GM23338 (cell line): ENCODE results near the gene C1orf21. TPM values are rescaled to one million over a fixed set of nuclear protein-coding genes. Genes with fewer than 3 reads are reported as not detected.

Source experiments
- ATAC-seq: fragments of 200-7000 bp; cut with Tn5 transposase; 3 replicates; pipeline ENCODE4 v1.9.1; 2020
- DNase-seq: peaks from one replicate; pipeline ENCODE4 v3.0.0-alpha.2; 2015; ENCODE audit warnings: low spot score
- H2AFZ ChIP-seq: fragments of 200-600 bp; sonication (generic); 2 replicates; pipeline ENCODE4 v1.8.0; 2016; ENCODE audit warnings: antibody characterized with exemption, mild to moderate bottlenecking, moderate library complexity
- H3F3A ChIP-seq: fragments of 200-600 bp; sonication (generic); replicated peaks from 2 replicates; pipeline ENCODE4 v1.8.0; 2017; ENCODE audit warnings: antibody characterized with exemption, mixed run types, low read depth
- H3K27ac ChIP-seq: fragments of 200-600 bp; sonication (generic); 2 replicates; pipeline ENCODE4 v1.6.1; 2016; ENCODE audit warnings: low read depth
- H3K27me3 ChIP-seq: fragments of 200-600 bp; sonication (generic); 2 replicates; pipeline ENCODE4 v1.8.0; 2016; ENCODE audit warnings: mild to moderate bottlenecking, mixed run types, moderate library complexity; ENCODE audit not compliant: insufficient read depth
- H3K36me3 ChIP-seq: fragments of 200-600 bp; sonication (generic); 2 replicates; pipeline ENCODE4 v1.8.0; 2016; ENCODE audit warnings: mild to moderate bottlenecking; ENCODE audit not compliant: insufficient read depth
- H3K4me1 ChIP-seq: fragments of 200-600 bp; sonication (generic); 2 replicates; pipeline ENCODE4 v1.8.0; 2016; ENCODE audit warnings: mild to moderate bottlenecking, moderate library complexity; ENCODE audit not compliant: insufficient read depth
- H3K4me2 ChIP-seq: fragments of 200-600 bp; sonication (generic); 2 replicates; pipeline ENCODE4 v1.7.1; 2017; ENCODE audit warnings: mixed run types
- H3K4me3 ChIP-seq: fragments of 200-600 bp; sonication (generic); 2 replicates; pipeline ENCODE4 v1.6.1; 2016; ENCODE audit warnings: mixed run types
- H3K79me2 ChIP-seq: fragments of 200-600 bp; sonication (generic); replicated peaks from 2 replicates; pipeline ENCODE4 v1.8.0; 2017; ENCODE audit warnings: mild to moderate bottlenecking; ENCODE audit not compliant: insufficient read depth
- H3K9me2 ChIP-seq: fragments of 200-600 bp; sonication (generic); 2 replicates; pipeline ENCODE4 v1.8.0; 2017; ENCODE audit not compliant: insufficient read depth
- H4K20me1 ChIP-seq: fragments of 200-600 bp; sonication (generic); replicated peaks from 2 replicates; pipeline ENCODE4 v1.8.0; 2017; ENCODE audit warnings: mild to moderate bottlenecking; ENCODE audit not compliant: insufficient read depth
- H3K27ac Mint-ChIP-seq: 2 replicates; pipeline ENCODE4 v1.8.0; 2020; ENCODE audit warnings: inconsistent platforms, mild to moderate bottlenecking, moderate library complexity, mixed read lengths
- H3K27me3 Mint-ChIP-seq: 3 replicates; pipeline ENCODE4 v1.8.0; 2022; ENCODE audit warnings: low read depth, mild to moderate bottlenecking, moderate library complexity, mixed read lengths, inconsistent platforms; ENCODE audit not compliant: insufficient read depth, poor library complexity
- H3K36me3 Mint-ChIP-seq: 3 replicates; pipeline ENCODE4 v1.8.0; 2021; ENCODE audit warnings: low read depth, mild to moderate bottlenecking, inconsistent platforms, moderate library complexity, mixed read lengths
- H3K4me1 Mint-ChIP-seq: 3 replicates; pipeline ENCODE4 v1.8.0; 2020; ENCODE audit warnings: mild to moderate bottlenecking, inconsistent platforms, mixed read lengths
- H3K4me3 Mint-ChIP-seq: 3 replicates; pipeline ENCODE4 v1.8.0; 2021; ENCODE audit warnings: moderate library complexity, mild to moderate bottlenecking, inconsistent platforms, mixed read lengths
- H3K9me3 Mint-ChIP-seq: 3 replicates; pipeline ENCODE4 v1.8.0; 2020; ENCODE audit warnings: moderate library complexity, mild to moderate bottlenecking, inconsistent platforms, mixed read lengths
- EZH2 ChIP-seq: fragments of 200-600 bp; sonication (generic); IDR thresholded peaks from one replicate; pipeline ENCODE4 v1.8.0; 2017; ENCODE audit warnings: antibody characterized with exemption, mild to moderate bottlenecking, low read depth; ENCODE audit not compliant: unreplicated experiment
- NANOG ChIP-seq: IDR thresholded peaks from 2 replicates; pipeline ENCODE4 v1.6.1; 2016; ENCODE audit warnings: antibody characterized with exemption, borderline replicate concordance
- POLR2AphosphoS5 ChIP-seq: IDR thresholded peaks from 2 replicates; pipeline ENCODE4 v1.6.1; 2016; ENCODE audit warnings: antibody characterized with exemption, low read depth
- REST ChIP-seq: IDR thresholded peaks from one replicate; pipeline ENCODE4 v1.6.1; 2018; ENCODE audit warnings: antibody characterized with exemption; ENCODE audit not compliant: unreplicated experiment
- ZNF331 ChIP-seq: fragments of 250-450 bp; sonication (Bioruptor Pico); IDR thresholded peaks from 2 replicates; pipeline ENCODE4 v1.5.0; 2020; ENCODE audit warnings: low read depth, mild to moderate bottlenecking, moderate library complexity
- ZNF462 ChIP-seq: fragments of 250-450 bp; sonication (Bioruptor Pico); IDR thresholded peaks from 2 replicates; pipeline ENCODE4 v1.5.0; 2020; ENCODE audit warnings: mild to moderate bottlenecking, moderate library complexity
- polyA plus RNA-seq: library from polyadenylated mRNA; unstranded; fragments of >200 nt; fragmentation: Nextera tagmentation; extraction: Ambion mirVana; gene quantifications from 2 replicates; pipeline ENCODE4 v1.2.1, GENCODE V29; 2016
- total RNA-seq: library from RNA; depleted of rRNA; stranded (reverse); fragments of >200 nt; shearing (Covaris generic); gene quantifications from 2 replicates; pipeline ENCODE4 v1.2.3, GENCODE V29; 2014

The C1orf21 gene
- total and polyA plus RNA-seq, 2 experiments from 2014 or later, result 28.0 to 40.4 TPM

GRCh38 chr1:184438363-184438762 lies 51.5 kb downstream of the C1orf21 start (continued):
- TF ChIP-seq ZNF462 (CRISPR knock-in tag), result no peak
- TF ChIP-seq POLR2AphosphoS5, result no peak
- no peak for TF ChIP-seq ZNF331 (CRISPR knock-in tag)

- H3K4me1 Mint-ChIP-seq, result peaks cover 13% of the 10 kb centered on the region
- peaks cover 7% of the 10 kb centered on the region; the same call in 1 of the 2 replicates for H3K4me1 ChIP-seq
- no peak for TF ChIP-seq ZNF462 (CRISPR knock-in tag)
- no peak for TF ChIP-seq NANOG
- no peak for TF ChIP-seq EZH2
- TF ChIP-seq REST, result no peak
- no peak for TF ChIP-seq ZNF331 (CRISPR knock-in tag)
These were observed 55.4 kb downstream of the C1orf21 start for GRCh38 chr1:184442260-184442659.

More at GRCh38 chr1:184442260-184442659, 55.4 kb downstream of the C1orf21 start:
- Histone ChIP-seq H3K27ac (no peak overlapping the region), H3K9me2 (no peaks in the 10 kb centered on the region), H3F3A (no peaks in the 10 kb centered on the region), H3K4me2 (no peak overlapping the region), H3K79me2 (peaks cover 67% of the 10 kb centered on the region), H2AFZ (no peak overlapping the region), H3K4me3 (no peak overlapping the region), H3K36me3 (no peaks in the 10 kb centered on the region), H3K27me3 (no peaks in the 10 kb centered on the region), H4K20me1 (no peaks in the 10 kb centered on the region)
- Mint-ChIP-seq H3K36me3 (0 out of 3 replicates have a peak, but pooled peaks cover 6% of the 10 kb centered on the region), H3K4me3 (no peak overlapping the region), H3K27ac (no peak overlapping the region), H3K27me3 (no peaks in the 10 kb centered on the region), H3K9me3 (no peaks in the 10 kb centered on the region)
- DNase-seq (no peak), ATAC-seq (no peak)
